Thoracic aorta (tissue), 2 donors: ENCODE data around the gene ZNF19. TPM values are rescaled to one million over a fixed set of nuclear protein-coding genes. Genes with fewer than 3 reads are reported as not detected.

ENCODE experiments used
- ATAC-seq: fragments of 150-250 bp; one replicate; pipeline ENCODE4 v1.8.0; 2017; ENCODE audit warnings: low read depth; ENCODE audit not compliant: insufficient number of reproducible peaks, low FRiP score
- DNase-seq: peaks from one replicate; pipeline ENCODE4 v3.0.0-alpha.2; 2020; ENCODE audit warnings: low spot score
- H3K27ac ChIP-seq, 2 donors: fragments of 200-600 bp; sonication (generic); 1 replicate in 1 of 2; 2 replicates in 1 of 2; pipeline ENCODE4 v1.5.1; 2016; ENCODE audit warnings: mild to moderate bottlenecking in 2 of 2, moderate library complexity in 2 of 2
- H3K27me3 ChIP-seq: fragments of 200-600 bp; sonication (generic); replicated peaks from 2 replicates; pipeline ENCODE4 v1.6.0; 2016; ENCODE audit warnings: mild to moderate bottlenecking; ENCODE audit not compliant: insufficient read depth
- H3K36me3 ChIP-seq: fragments of 200-600 bp; sonication (generic); one replicate; pipeline ENCODE4 v1.5.1; 2016
- H3K4me1 ChIP-seq, 2 donors: fragments of 200-600 bp; sonication (generic); 1 replicate in 1 of 2; 2 replicates in 1 of 2; pipeline versions ENCODE4 v1.5.1 to v1.6.0; 2016; ENCODE audit warnings: low read depth in 2 of 2, mild to moderate bottlenecking in 1 of 2; ENCODE audit not compliant: control insufficient read depth in 1 of 2
- H3K4me3 ChIP-seq: fragments of 200-600 bp; sonication (generic); 2 replicates; pipeline ENCODE4 v1.5.1; 2016; ENCODE audit warnings: mild to moderate bottlenecking
- H3K9me3 ChIP-seq: fragments of 200-600 bp; sonication (generic); 2 replicates; pipeline ENCODE4 v1.5.1; 2016
- CTCF ChIP-seq: fragments of 200-600 bp; sonication (generic); IDR thresholded peaks from one replicate; pipeline ENCODE4 v1.5.1; 2019; ENCODE audit warnings: antibody characterized with exemption
- total RNA-seq, 2 donors: library from RNA; depleted of rRNA; stranded (reverse); fragments of >200 nt; gene quantifications; one replicate each; pipeline versions ENCODE4 v1.1.0 to v1.2.3, GENCODE V29; 2016

The ZNF19 gene
- total RNA-seq, 2 donors from 2014 or later = 3.7 to 9.0 TPM

GRCh38 chr16:71500964-71501363 lies 11.8 kb upstream of the ZNF19 start:
- H3K27me3 ChIP-seq = no peaks in the 10 kb centered on the region
- TF ChIP-seq CTCF = no peak

GRCh38 chr16:71499775-71500364 lies 10.7 kb upstream of the ZNF19 start:
- ATAC-seq (peak; percentile 60), DNase-seq (no peak)
- Histone ChIP-seq H3K27ac (no peak overlapping the region), H3K27me3 (no peaks in the 10 kb centered on the region), H3K9me3 (no peaks in the 10 kb centered on the region), H3K4me3 (no peak overlapping the region), H3K4me1 (no peaks in the 10 kb centered on the region), H3K36me3 (no peaks in the 10 kb centered on the region)
- peak; percentile 55 for TF ChIP-seq CTCF

More at GRCh38 chr16:71500964-71501363, 11.8 kb upstream of the ZNF19 start:
- no peaks in the 10 kb centered on the region for H3K9me3 ChIP-seq
- no peak for ATAC-seq
- no peaks in the 10 kb centered on the region for H3K36me3 ChIP-seq
- DNase-seq = no peak
- H3K4me1 ChIP-seq = no peaks in the 10 kb centered on the region
- H3K4me3 ChIP-seq = no peak overlapping the region
- no peak overlapping the region for H3K27ac ChIP-seq

GRCh38 chr16:71498031-71498430 lies 8.9 kb upstream of the ZNF19 start:
- TF ChIP-seq CTCF = no peak
- no peaks in the 10 kb centered on the region for H3K4me1 ChIP-seq
- no peak overlapping the region for H3K27ac ChIP-seq
- no peaks in the 10 kb centered on the region for H3K27me3 ChIP-seq
- H3K4me3 ChIP-seq = no peak overlapping the region
- no peak for ATAC-seq
- no peaks in the 10 kb centered on the region for H3K9me3 ChIP-seq
- H3K36me3 ChIP-seq = no peaks in the 10 kb centered on the region
- DNase-seq = no peak

GRCh38 chr16:71493213-71493612 lies 4.1 kb upstream of the ZNF19 start:
- H3K4me3 ChIP-seq = no peak overlapping the region
- no peak overlapping the region for H3K27ac ChIP-seq
- H3K27me3 ChIP-seq = no peaks in the 10 kb centered on the region
- ATAC-seq = no peak
- no peaks in the 10 kb centered on the region for H3K4me1 ChIP-seq
- H3K9me3 ChIP-seq = no peaks in the 10 kb centered on the region
- no peaks in the 10 kb centered on the region for H3K36me3 ChIP-seq
- TF ChIP-seq CTCF = no peak
- no peak for DNase-seq

GRCh38 chr16:71492786-71493185 lies 3.7 kb upstream of the ZNF19 start:
- no peak overlapping the region for H3K27ac ChIP-seq
- ATAC-seq = no peak
- no peaks in the 10 kb centered on the region for H3K4me1 ChIP-seq
- H3K27me3 ChIP-seq = no peaks in the 10 kb centered on the region
- DNase-seq = no peak
- no peaks in the 10 kb centered on the region for H3K9me3 ChIP-seq
- H3K4me3 ChIP-seq = no peak overlapping the region
- no peak for TF ChIP-seq CTCF
- H3K36me3 ChIP-seq = no peaks in the 10 kb centered on the region
